Loucy (cell line): Measurements from ENCODE around the gene ARL5A.

Experiments
- H2AFZ ChIP-seq: fragments of 200-600 bp; sonication (generic); 2 replicates; pipeline ENCODE4 v1.6.0; 2016; ENCODE audit warnings: antibody characterized with exemption, mild to moderate bottlenecking, low read length, moderate library complexity
- H3F3A ChIP-seq: fragments of 200-600 bp; 2 replicates; pipeline ENCODE4 v1.6.0; 2016; ENCODE audit warnings: antibody characterized with exemption, low read depth, mild to moderate bottlenecking
- H3K27me3 ChIP-seq: fragments of 200-600 bp; sonication (generic); 2 replicates; pipeline ENCODE4 v1.6.1; 2014; ENCODE audit warnings: low read length, mild to moderate bottlenecking; ENCODE audit not compliant: insufficient read depth, poor library complexity, severe bottlenecking
- H3K36me3 ChIP-seq: fragments of 200-600 bp; sonication (generic); 2 replicates; pipeline ENCODE4 v1.6.1; 2016; ENCODE audit warnings: low read length; ENCODE audit not compliant: insufficient read depth
- H3K4me1 ChIP-seq: fragments of 200-600 bp; sonication (generic); 2 replicates; pipeline ENCODE4 v1.5.1; 2014; ENCODE audit warnings: low read length, mild to moderate bottlenecking; ENCODE audit not compliant: insufficient read depth, poor library complexity, severe bottlenecking
- H3K4me2 ChIP-seq: fragments of 200-600 bp; sonication (generic); 2 replicates; pipeline ENCODE4 v1.6.0; 2014; ENCODE audit warnings: antibody characterized with exemption, low read length, low read depth, mild to moderate bottlenecking; ENCODE audit not compliant: poor library complexity, severe bottlenecking
- H3K4me3 ChIP-seq: fragments of 200-600 bp; sonication (generic); 2 replicates; pipeline ENCODE4 v1.5.1; 2014; ENCODE audit warnings: low read length, mild to moderate bottlenecking, mixed read lengths; ENCODE audit not compliant: poor library complexity, severe bottlenecking
- H3K79me2 ChIP-seq: fragments of 200-600 bp; sonication (generic); 2 replicates; pipeline ENCODE4 v1.6.1; 2014; ENCODE audit warnings: low read length; ENCODE audit not compliant: insufficient read depth
- H3K9ac ChIP-seq: fragments of 200-600 bp; sonication (generic); 2 replicates; pipeline ENCODE4 v1.6.0; 2014; ENCODE audit warnings: mild to moderate bottlenecking, low read depth, low read length, moderate library complexity; ENCODE audit not compliant: poor library complexity, severe bottlenecking
- H3K9me2 ChIP-seq: fragments of 200-600 bp; sonication (generic); replicated peaks from 2 replicates; pipeline ENCODE4 v1.6.1; 2016; ENCODE audit warnings: low read depth, low read length, mixed read lengths
- H3K9me3 ChIP-seq: fragments of 200-600 bp; sonication (generic); 2 replicates; pipeline ENCODE4 v1.6.1; 2014; ENCODE audit warnings: mild to moderate bottlenecking, antibody characterized with exemption, low read length, low read depth; ENCODE audit not compliant: insufficient read depth
- H4K20me1 ChIP-seq: fragments of 200-600 bp; sonication (generic); 2 replicates; pipeline ENCODE4 v1.6.0; 2014; ENCODE audit warnings: antibody characterized with exemption, low read length, mild to moderate bottlenecking; ENCODE audit not compliant: insufficient read depth, poor library complexity, severe bottlenecking
- EZH2phosphoT487 ChIP-seq: fragments of 200-600 bp; IDR thresholded peaks from 2 replicates; pipeline ENCODE4 v1.6.1; 2018; ENCODE audit warnings: antibody characterized with exemption, mild to moderate bottlenecking, moderate library complexity, borderline replicate concordance
- TF ChIP-seq, protein P1 (sequence below): fragments of 200-600 bp; sonication (generic); conservative IDR thresholded peaks from 2 replicates; pipeline ENCODE4 v1.5.1; 2014; ENCODE audit warnings: mild to moderate bottlenecking, antibody characterized with exemption, low read length

The ARL5A gene

DNA sequence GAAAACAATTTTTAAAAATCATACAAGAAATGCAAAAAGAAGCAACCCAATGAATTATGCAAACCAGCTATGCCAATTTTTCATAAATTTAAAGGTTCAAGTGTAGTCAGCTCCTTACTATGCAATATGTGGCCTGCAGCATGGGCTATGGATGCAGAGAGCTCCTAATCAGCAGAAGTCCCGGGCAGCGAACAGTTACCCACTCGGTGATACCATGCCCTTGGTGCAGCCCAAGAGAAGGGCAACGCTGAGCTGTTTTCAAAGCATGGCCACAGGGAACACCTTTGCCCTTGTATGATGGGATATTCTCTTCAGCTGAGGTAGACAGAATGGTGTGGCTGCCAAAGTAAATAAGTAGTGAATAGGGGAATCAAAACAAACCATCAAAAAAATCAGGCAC is 17.3 kb upstream of the ARL5A start:
- Histone ChIP-seq H2AFZ (no peak overlapping the region), H3K36me3 (no peaks in the 10 kb centered on the region), H3K9me2 (no peaks in the 10 kb centered on the region), H4K20me1 (no peaks in the 10 kb centered on the region), H3K4me2 (no peak overlapping the region), H3K9ac (no peak overlapping the region), H3K4me3 (no peak overlapping the region), H3K9me3 (no peaks in the 10 kb centered on the region), H3K4me1 (peaks cover 9% of the 10 kb centered on the region), H3F3A (no peaks in the 10 kb centered on the region), H3K79me2 (no peaks in the 10 kb centered on the region), H3K27me3 (no peaks in the 10 kb centered on the region)
- TF ChIP-seq, protein P1, sequence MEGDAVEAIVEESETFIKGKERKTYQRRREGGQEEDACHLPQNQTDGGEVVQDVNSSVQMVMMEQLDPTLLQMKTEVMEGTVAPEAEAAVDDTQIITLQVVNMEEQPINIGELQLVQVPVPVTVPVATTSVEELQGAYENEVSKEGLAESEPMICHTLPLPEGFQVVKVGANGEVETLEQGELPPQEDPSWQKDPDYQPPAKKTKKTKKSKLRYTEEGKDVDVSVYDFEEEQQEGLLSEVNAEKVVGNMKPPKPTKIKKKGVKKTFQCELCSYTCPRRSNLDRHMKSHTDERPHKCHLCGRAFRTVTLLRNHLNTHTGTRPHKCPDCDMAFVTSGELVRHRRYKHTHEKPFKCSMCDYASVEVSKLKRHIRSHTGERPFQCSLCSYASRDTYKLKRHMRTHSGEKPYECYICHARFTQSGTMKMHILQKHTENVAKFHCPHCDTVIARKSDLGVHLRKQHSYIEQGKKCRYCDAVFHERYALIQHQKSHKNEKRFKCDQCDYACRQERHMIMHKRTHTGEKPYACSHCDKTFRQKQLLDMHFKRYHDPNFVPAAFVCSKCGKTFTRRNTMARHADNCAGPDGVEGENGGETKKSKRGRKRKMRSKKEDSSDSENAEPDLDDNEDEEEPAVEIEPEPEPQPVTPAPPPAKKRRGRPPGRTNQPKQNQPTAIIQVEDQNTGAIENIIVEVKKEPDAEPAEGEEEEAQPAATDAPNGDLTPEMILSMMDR, result no peak
- TF ChIP-seq EZH2phosphoT487, result no peak

GRCh38 chr2:151844211-151844896 is 16.1 kb upstream of the ARL5A start:
- no peak overlapping the region for H3K4me3 ChIP-seq
- peaks cover 9% of the 10 kb centered on the region for H3K4me1 ChIP-seq
- H3K27me3 ChIP-seq, result no peaks in the 10 kb centered on the region
- no peak overlapping the region for H2AFZ ChIP-seq
- no peaks in the 10 kb centered on the region for H3K9me3 ChIP-seq
- TF ChIP-seq, protein P1, result no peak
- TF ChIP-seq EZH2phosphoT487, result no peak
- H3K4me2 ChIP-seq, result no peak overlapping the region
- H3K36me3 ChIP-seq, result no peaks in the 10 kb centered on the region
- no peaks in the 10 kb centered on the region for H3K79me2 ChIP-seq
- no peak overlapping the region for H3K9ac ChIP-seq
- H3K9me2 ChIP-seq, result no peaks in the 10 kb centered on the region
- no peaks in the 10 kb centered on the region for H4K20me1 ChIP-seq
- no peaks in the 10 kb centered on the region for H3F3A ChIP-seq

GRCh38 chr2:151843691-151844061 is 15.5 kb upstream of the ARL5A start:
- H4K20me1 ChIP-seq, result no peaks in the 10 kb centered on the region
- no peaks in the 10 kb centered on the region for H3F3A ChIP-seq
- no peak overlapping the region for H3K9ac ChIP-seq
- H3K9me3 ChIP-seq, result no peaks in the 10 kb centered on the region
- H3K27me3 ChIP-seq, result no peaks in the 10 kb centered on the region
- H3K4me1 ChIP-seq, result peaks cover 9% of the 10 kb centered on the region
- TF ChIP-seq, protein P1, result no peak
- no peak for TF ChIP-seq EZH2phosphoT487
- no peaks in the 10 kb centered on the region for H3K36me3 ChIP-seq
- H3K4me3 ChIP-seq, result no peak overlapping the region
- no peak overlapping the region for H3K4me2 ChIP-seq
- no peaks in the 10 kb centered on the region for H3K9me2 ChIP-seq
- H3K79me2 ChIP-seq, result no peaks in the 10 kb centered on the region
- H2AFZ ChIP-seq, result no peak overlapping the region
